Loucy (cell line): ENCODE measurements around the gene ANAPC5.
A peak's percentile ranks its signal among the peaks of the same experiment; 100 is the strongest.

Experiments used
- H2AFZ ChIP-seq: fragments of 200-600 bp; sonication (generic); 2 replicates; pipeline ENCODE4 v1.6.0; 2016; ENCODE audit warnings: antibody characterized with exemption, mild to moderate bottlenecking, low read length, moderate library complexity
- H3F3A ChIP-seq: fragments of 200-600 bp; 2 replicates; pipeline ENCODE4 v1.6.0; 2016; ENCODE audit warnings: antibody characterized with exemption, low read depth, mild to moderate bottlenecking
- H3K27me3 ChIP-seq: fragments of 200-600 bp; sonication (generic); 2 replicates; pipeline ENCODE4 v1.6.1; 2014; ENCODE audit warnings: low read length, mild to moderate bottlenecking; ENCODE audit not compliant: insufficient read depth, poor library complexity, severe bottlenecking
- H3K36me3 ChIP-seq: fragments of 200-600 bp; sonication (generic); 2 replicates; pipeline ENCODE4 v1.6.1; 2016; ENCODE audit warnings: low read length; ENCODE audit not compliant: insufficient read depth
- H3K4me1 ChIP-seq: fragments of 200-600 bp; sonication (generic); 2 replicates; pipeline ENCODE4 v1.5.1; 2014; ENCODE audit warnings: low read length, mild to moderate bottlenecking; ENCODE audit not compliant: insufficient read depth, poor library complexity, severe bottlenecking
- H3K4me2 ChIP-seq: fragments of 200-600 bp; sonication (generic); 2 replicates; pipeline ENCODE4 v1.6.0; 2014; ENCODE audit warnings: antibody characterized with exemption, low read length, low read depth, mild to moderate bottlenecking; ENCODE audit not compliant: poor library complexity, severe bottlenecking
- H3K4me3 ChIP-seq: fragments of 200-600 bp; sonication (generic); 2 replicates; pipeline ENCODE4 v1.5.1; 2014; ENCODE audit warnings: low read length, mild to moderate bottlenecking, mixed read lengths; ENCODE audit not compliant: poor library complexity, severe bottlenecking
- H3K79me2 ChIP-seq: fragments of 200-600 bp; sonication (generic); 2 replicates; pipeline ENCODE4 v1.6.1; 2014; ENCODE audit warnings: low read length; ENCODE audit not compliant: insufficient read depth
- H3K9ac ChIP-seq: fragments of 200-600 bp; sonication (generic); 2 replicates; pipeline ENCODE4 v1.6.0; 2014; ENCODE audit warnings: mild to moderate bottlenecking, low read depth, low read length, moderate library complexity; ENCODE audit not compliant: poor library complexity, severe bottlenecking
- H3K9me2 ChIP-seq: fragments of 200-600 bp; sonication (generic); replicated peaks from 2 replicates; pipeline ENCODE4 v1.6.1; 2016; ENCODE audit warnings: low read depth, low read length, mixed read lengths
- H3K9me3 ChIP-seq: fragments of 200-600 bp; sonication (generic); 2 replicates; pipeline ENCODE4 v1.6.1; 2014; ENCODE audit warnings: mild to moderate bottlenecking, antibody characterized with exemption, low read length, low read depth; ENCODE audit not compliant: insufficient read depth
- H4K20me1 ChIP-seq: fragments of 200-600 bp; sonication (generic); 2 replicates; pipeline ENCODE4 v1.6.0; 2014; ENCODE audit warnings: antibody characterized with exemption, low read length, mild to moderate bottlenecking; ENCODE audit not compliant: insufficient read depth, poor library complexity, severe bottlenecking
- CTCF ChIP-seq: fragments of 200-600 bp; sonication (generic); conservative IDR thresholded peaks from 2 replicates; pipeline ENCODE4 v1.5.1; 2014; ENCODE audit warnings: mild to moderate bottlenecking, antibody characterized with exemption, low read length
- EZH2phosphoT487 ChIP-seq: fragments of 200-600 bp; IDR thresholded peaks from 2 replicates; pipeline ENCODE4 v1.6.1; 2018; ENCODE audit warnings: antibody characterized with exemption, mild to moderate bottlenecking, moderate library complexity, borderline replicate concordance

ANAPC5 gene

GRCh38 chr12:121399391-121400331, 47.5 kb upstream of the ANAPC5 start, which contains the start of gene RNF34:
Gene RNF34, plus strand, starts transcription at chr12:121400118. Its CDS starts 95 bp downstream, at chr12:121400213.
- Histone ChIP-seq H3K36me3 (no peaks in the 10 kb centered on the region), H3K4me2 (peak within 1 kb of the TSS; percentile 97), H3K79me2 (peaks cover 56% of the 10 kb centered on the region), H3F3A (no peaks in the 10 kb centered on the region), H3K4me3 (peak within 1 kb of the TSS; percentile 86), H4K20me1 (peaks cover 21% of the 10 kb centered on the region), H3K4me1 (peaks cover 30% of the 10 kb centered on the region), H3K9ac (peak within 1 kb of the TSS; percentile 87), H3K27me3 (no peaks in the 10 kb centered on the region), H3K9me2 (no peaks in the 10 kb centered on the region), H3K9me3 (no peaks in the 10 kb centered on the region), H2AFZ (peak within 1 kb of the TSS; percentile 80)
- no peak for TF ChIP-seq EZH2phosphoT487
- TF ChIP-seq CTCF = no peak

- Histone ChIP-seq H3K4me1 (peaks cover 30% of the 10 kb centered on the region), H3K4me2 (peak overlapping the region; percentile 77), H3K9ac (peak overlapping the region; percentile 86), H2AFZ (no peak overlapping the region), H3K79me2 (peaks cover 45% of the 10 kb centered on the region), H3K9me2 (no peaks in the 10 kb centered on the region), H3K27me3 (no peaks in the 10 kb centered on the region), H3K36me3 (no peaks in the 10 kb centered on the region), H3F3A (no peaks in the 10 kb centered on the region), H3K4me3 (peak overlapping the region; percentile 86), H4K20me1 (peaks cover 21% of the 10 kb centered on the region), H3K9me3 (no peaks in the 10 kb centered on the region)
- TF ChIP-seq EZH2phosphoT487 = no peak
- no peak for TF ChIP-seq CTCF
Measured at GRCh38 chr12:121398355-121398754, 46.1 kb upstream of the ANAPC5 start.

- Histone ChIP-seq H3F3A (no peaks in the 10 kb centered on the region), H3K9ac (no peak overlapping the region), H3K36me3 (no peaks in the 10 kb centered on the region), H3K4me3 (no peak overlapping the region), H3K4me2 (no peak overlapping the region), H3K9me3 (no peaks in the 10 kb centered on the region), H3K9me2 (no peaks in the 10 kb centered on the region), H3K27me3 (no peaks in the 10 kb centered on the region), H2AFZ (no peak overlapping the region), H3K4me1 (peaks cover 27% of the 10 kb centered on the region), H3K79me2 (peaks cover 38% of the 10 kb centered on the region), H4K20me1 (peaks cover 21% of the 10 kb centered on the region)
- no peak for TF ChIP-seq CTCF
- TF ChIP-seq EZH2phosphoT487 = no peak
Measured at GRCh38 chr12:121397521-121397920, 45.3 kb upstream of the ANAPC5 start.
